ENCODE measurements around the gene PABPC3.

Gene PABPC3

GRCh38 chr13:25135896-25136295, 40.0 kb downstream of the PABPC3 start:
- TF ChIP-seq CREB5 (CRISPR knock-in tag; IDR thresholded peaks at IDR 0.05; ENCODE audit: low read depth) (no peak), ZNF565 (CRISPR knock-in tag; conservative IDR thresholded peaks at IDR 0.05; ENCODE audit: low read depth) (no peak), ZC3H10 (CRISPR knock-in tag; IDR thresholded peaks at IDR 0.05) (no peak), TCF4 (CRISPR knock-in tag; IDR thresholded peaks at IDR 0.05; ENCODE audit: borderline replicate concordance) (no peak), CSRNP3 (CRISPR knock-in tag; IDR thresholded peaks at IDR 0.05) (no peak), ZNF8 (CRISPR knock-in tag; IDR thresholded peaks at IDR 0.05) (no peak), ISL1 (CRISPR knock-in tag; IDR thresholded peaks at IDR 0.05) (no peak), POU6F1 (CRISPR knock-in tag; IDR thresholded peaks at IDR 0.05; ENCODE audit: borderline replicate concordance, low read depth) (no peak), ZNF70 (CRISPR knock-in tag; IDR thresholded peaks at IDR 0.05) (no peak)

GRCh38 chr13:25136880-25137787, 41.2 kb downstream of the PABPC3 start:
- no peak for TF ChIP-seq BACH2 (CRISPR knock-in tag; IDR thresholded peaks at IDR 0.05; ENCODE audit: borderline replicate concordance)
- no peak for TF ChIP-seq SNAI2 (CRISPR knock-in tag; IDR thresholded peaks at IDR 0.05)
- TF ChIP-seq TCF4 (CRISPR knock-in tag; IDR thresholded peaks at IDR 0.05; ENCODE audit: borderline replicate concordance), result no peak
- no peak for TF ChIP-seq CSDC2 (CRISPR knock-in tag; IDR thresholded peaks at IDR 0.05)
- no peak for TF ChIP-seq ESRRG (CRISPR knock-in tag; IDR thresholded peaks at IDR 0.05)
- no peak for TF ChIP-seq ZNF8 (CRISPR knock-in tag; IDR thresholded peaks at IDR 0.05)
- no peak for TF ChIP-seq OSR1 (CRISPR knock-in tag; IDR thresholded peaks at IDR 0.05)
- TF ChIP-seq ZNF565 (CRISPR knock-in tag; conservative IDR thresholded peaks at IDR 0.05; ENCODE audit: low read depth), result no peak
- no peak for TF ChIP-seq ZNF70 (CRISPR knock-in tag; IDR thresholded peaks at IDR 0.05)
- no peak for TF ChIP-seq POU6F1 (CRISPR knock-in tag; IDR thresholded peaks at IDR 0.05; ENCODE audit: borderline replicate concordance, low read depth)
- TF ChIP-seq ZFP3 (CRISPR knock-in tag; IDR thresholded peaks at IDR 0.05), result no peak
- TF ChIP-seq ZFP30 (CRISPR knock-in tag; IDR thresholded peaks at IDR 0.05), result no peak
- no peak for TF ChIP-seq ARNTL (CRISPR knock-in tag; IDR thresholded peaks at IDR 0.05; ENCODE audit: borderline replicate concordance, low read depth)
- no peak for TF ChIP-seq GLIS3 (CRISPR knock-in tag; IDR thresholded peaks at IDR 0.05)
- no peak for TF ChIP-seq TOX (CRISPR knock-in tag; IDR thresholded peaks at IDR 0.05; ENCODE audit: borderline replicate concordance)
- TF ChIP-seq CSRNP3 (CRISPR knock-in tag; IDR thresholded peaks at IDR 0.05), result no peak
- TF ChIP-seq TSHZ2 (CRISPR knock-in tag; IDR thresholded peaks at IDR 0.05), result no peak
- no peak for TF ChIP-seq RARB (CRISPR knock-in tag; IDR thresholded peaks at IDR 0.05)
- no peak for TF ChIP-seq ISL1 (CRISPR knock-in tag; IDR thresholded peaks at IDR 0.05)
- no peak for TF ChIP-seq CREB5 (CRISPR knock-in tag; IDR thresholded peaks at IDR 0.05; ENCODE audit: low read depth)
- ATAC-seq, result no peak

More at GRCh38 chr13:25135896-25136295, 40.0 kb downstream of the PABPC3 start:
- no peak for ATAC-seq
